ENCODE results near the gene EDAR. TPM values are rescaled to one million over a fixed set of nuclear protein-coding genes. Genes with fewer than 3 reads are reported as not detected.

The EDAR gene
- total RNA-seq, 1 donor from 2014 or later, result 0.33 TPM

DNA sequence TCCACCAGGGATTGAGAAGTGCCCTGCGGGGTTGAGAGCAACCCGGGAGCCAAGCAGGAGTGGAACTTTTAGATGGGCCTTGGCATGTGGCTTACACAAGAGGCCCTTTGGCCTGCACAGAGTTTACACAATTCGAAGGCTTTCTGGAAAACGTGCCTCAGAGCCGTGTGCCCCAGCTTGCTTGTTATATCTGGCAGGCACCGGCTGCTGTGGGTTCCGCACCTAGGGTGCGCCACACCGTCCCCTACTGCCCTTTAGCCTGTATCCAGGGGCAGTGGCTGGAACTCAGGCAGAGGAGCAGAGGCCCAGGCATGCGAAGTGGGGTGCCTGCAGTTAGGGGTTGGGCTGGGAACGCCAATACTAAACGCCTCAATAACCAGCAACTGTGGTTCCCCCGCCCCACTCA lies 32.9 kb upstream of the EDAR start:
- TF ChIP-seq, protein P1, sequence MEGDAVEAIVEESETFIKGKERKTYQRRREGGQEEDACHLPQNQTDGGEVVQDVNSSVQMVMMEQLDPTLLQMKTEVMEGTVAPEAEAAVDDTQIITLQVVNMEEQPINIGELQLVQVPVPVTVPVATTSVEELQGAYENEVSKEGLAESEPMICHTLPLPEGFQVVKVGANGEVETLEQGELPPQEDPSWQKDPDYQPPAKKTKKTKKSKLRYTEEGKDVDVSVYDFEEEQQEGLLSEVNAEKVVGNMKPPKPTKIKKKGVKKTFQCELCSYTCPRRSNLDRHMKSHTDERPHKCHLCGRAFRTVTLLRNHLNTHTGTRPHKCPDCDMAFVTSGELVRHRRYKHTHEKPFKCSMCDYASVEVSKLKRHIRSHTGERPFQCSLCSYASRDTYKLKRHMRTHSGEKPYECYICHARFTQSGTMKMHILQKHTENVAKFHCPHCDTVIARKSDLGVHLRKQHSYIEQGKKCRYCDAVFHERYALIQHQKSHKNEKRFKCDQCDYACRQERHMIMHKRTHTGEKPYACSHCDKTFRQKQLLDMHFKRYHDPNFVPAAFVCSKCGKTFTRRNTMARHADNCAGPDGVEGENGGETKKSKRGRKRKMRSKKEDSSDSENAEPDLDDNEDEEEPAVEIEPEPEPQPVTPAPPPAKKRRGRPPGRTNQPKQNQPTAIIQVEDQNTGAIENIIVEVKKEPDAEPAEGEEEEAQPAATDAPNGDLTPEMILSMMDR (IDR thresholded peaks at IDR 0.05; ENCODE audit: borderline replicate concordance), result no peak
- no peaks in the 10 kb centered on the region for H3K36me3 ChIP-seq
- no peak overlapping the region for H3K4me3 ChIP-seq
- DNase-seq, result no peak
- peaks cover 9% of the 10 kb centered on the region for H3K4me1 ChIP-seq
- intact Hi-C loops (cut with micrococcal nuclease), result no loop called here
- H3K9me3 ChIP-seq (replicated peaks), result no peaks in the 10 kb centered on the region
- peaks cover 10% of the 10 kb centered on the region for H3K27me3 ChIP-seq (ENCODE audit: low read depth)
- H3K27ac ChIP-seq (replicated peaks), result no peak overlapping the region

DNA sequence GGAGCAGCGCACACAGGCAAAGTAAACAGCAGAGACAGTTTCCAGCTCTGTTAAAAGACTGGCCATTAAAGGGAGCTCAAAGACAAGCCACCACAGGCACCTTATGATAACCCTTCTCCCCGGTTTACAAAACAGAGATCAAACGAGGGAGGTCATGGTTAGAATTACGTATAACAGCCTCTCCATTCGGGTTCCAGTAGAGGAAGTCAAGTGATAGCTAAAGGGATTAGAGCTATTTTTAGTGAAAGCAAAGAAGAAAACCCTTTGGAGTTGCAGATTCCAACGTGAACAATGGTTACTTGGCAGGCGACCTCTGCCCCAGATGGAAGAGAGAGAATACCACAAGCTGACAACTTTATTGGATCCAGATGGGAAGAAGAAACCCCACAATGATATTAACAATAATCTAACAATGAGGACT lies 31.2 kb upstream of the EDAR start:
- DNase-seq, result no peak
- intact Hi-C loops (cut with micrococcal nuclease), result no loop called here
- Histone ChIP-seq H3K27ac (replicated peaks) (no peak overlapping the region), H3K4me3 (no peak overlapping the region), H3K4me1 (peaks cover 9% of the 10 kb centered on the region), H3K36me3 (no peaks in the 10 kb centered on the region), H3K9me3 (replicated peaks) (no peaks in the 10 kb centered on the region), H3K27me3 (ENCODE audit: low read depth) (peaks cover 10% of the 10 kb centered on the region)
- TF ChIP-seq, protein P1 (IDR thresholded peaks at IDR 0.05; ENCODE audit: borderline replicate concordance), result no peak

- no peaks in the 10 kb centered on the region for H3K36me3 ChIP-seq
- intact Hi-C loops (cut with micrococcal nuclease), result no loop called here
- H3K4me1 ChIP-seq, result peaks cover 9% of the 10 kb centered on the region
- no peak overlapping the region for H3K4me3 ChIP-seq
- no peak for DNase-seq
- no peaks in the 10 kb centered on the region for H3K9me3 ChIP-seq (replicated peaks)
- peaks cover 10% of the 10 kb centered on the region for H3K27me3 ChIP-seq (ENCODE audit: low read depth)
- no peak overlapping the region for H3K27ac ChIP-seq (replicated peaks)
- TF ChIP-seq, protein P1 (IDR thresholded peaks at IDR 0.05; ENCODE audit: borderline replicate concordance), result no peak
Measured at GRCh38 chr2:109018452-109018851, 29.4 kb upstream of the EDAR start.

DNA sequence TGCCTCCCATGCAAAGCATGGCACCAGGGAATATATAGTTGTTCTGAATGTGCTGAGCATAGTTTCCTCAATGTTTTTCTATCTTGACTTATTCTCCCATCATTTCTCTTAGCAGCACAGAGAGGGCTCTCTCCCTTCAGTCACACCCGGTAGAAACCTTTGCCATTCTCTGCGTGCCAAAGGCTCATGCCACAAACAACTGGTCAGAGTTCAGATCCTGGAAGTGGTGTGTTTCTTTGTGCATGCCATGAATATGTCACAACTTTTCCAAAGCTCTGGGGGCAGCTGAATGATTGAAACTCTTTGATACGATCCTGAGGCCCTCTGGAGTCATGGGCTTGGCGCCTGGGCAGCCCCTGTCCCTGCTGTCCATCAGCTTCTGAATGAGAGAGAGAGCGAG lies 28.0 kb upstream of the EDAR start:
- Histone ChIP-seq H3K4me1 (peaks cover 9% of the 10 kb centered on the region), H3K36me3 (no peaks in the 10 kb centered on the region), H3K27me3 (ENCODE audit: low read depth) (peaks cover 10% of the 10 kb centered on the region), H3K27ac (replicated peaks) (no peak overlapping the region), H3K4me3 (no peak overlapping the region), H3K9me3 (replicated peaks) (no peaks in the 10 kb centered on the region)
- TF ChIP-seq, protein P1 (IDR thresholded peaks at IDR 0.05; ENCODE audit: borderline replicate concordance), result no peak
- no peak for DNase-seq
- intact Hi-C loops (cut with micrococcal nuclease), result no loop called here

GRCh38 chr2:109016376-109016775 lies 27.4 kb upstream of the EDAR start:
- Histone ChIP-seq H3K27me3 (ENCODE audit: low read depth) (peaks cover 10% of the 10 kb centered on the region), H3K4me3 (no peak overlapping the region), H3K4me1 (peaks cover 9% of the 10 kb centered on the region), H3K36me3 (no peaks in the 10 kb centered on the region), H3K27ac (replicated peaks) (no peak overlapping the region), H3K9me3 (replicated peaks) (no peaks in the 10 kb centered on the region)
- TF ChIP-seq, protein P1 (IDR thresholded peaks at IDR 0.05; ENCODE audit: borderline replicate concordance), result no peak
- no peak for DNase-seq
- intact Hi-C loops (cut with micrococcal nuclease), result no loop called here

DNA sequence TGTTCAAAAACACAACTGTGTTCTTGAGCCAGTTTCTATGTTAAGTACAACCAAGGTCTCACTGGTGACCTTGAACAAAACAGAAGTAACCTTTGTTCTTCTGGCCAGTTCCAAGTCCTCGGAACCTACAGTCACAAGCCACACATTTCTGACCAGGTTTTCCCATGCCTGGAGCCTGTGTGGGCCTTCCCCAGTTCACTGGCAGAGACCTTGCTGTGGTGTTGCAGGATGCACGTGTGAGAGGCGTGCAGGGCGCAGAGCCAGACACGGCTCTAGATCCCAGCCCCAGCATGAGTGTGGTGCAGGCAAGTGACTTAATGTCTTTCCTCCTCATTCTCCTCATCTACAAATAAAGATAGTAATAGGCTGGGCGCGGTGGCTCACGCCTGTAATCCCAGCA lies 25.5 kb upstream of the EDAR start:
- no peaks in the 10 kb centered on the region for H3K4me1 ChIP-seq
- DNase-seq, result no peak
- H3K27ac ChIP-seq (replicated peaks), result no peak overlapping the region
- TF ChIP-seq, protein P1 (IDR thresholded peaks at IDR 0.05; ENCODE audit: borderline replicate concordance), result no peak
- no peaks in the 10 kb centered on the region for H3K9me3 ChIP-seq (replicated peaks)
- no peak overlapping the region for H3K4me3 ChIP-seq
- intact Hi-C loops (cut with micrococcal nuclease), result no loop called here
- H3K27me3 ChIP-seq (ENCODE audit: low read depth), result no peaks in the 10 kb centered on the region
- no peaks in the 10 kb centered on the region for H3K36me3 ChIP-seq
